Neural cell (in vitro differentiated cells): ENCODE results near the gene EMC10. TPM values are rescaled to one million over a fixed set of nuclear protein-coding genes. Genes with fewer than 3 reads are reported as not detected.

Source experiments
- H2AFZ ChIP-seq: fragments of 200-600, 300-800 bp; sonication (generic), shearing (Covaris generic); 2 replicates; pipeline ENCODE4 v1.6.0; 2014; ENCODE audit warnings: low read depth, mild to moderate bottlenecking, antibody characterized with exemption, low read length, moderate library complexity
- H3F3A ChIP-seq: fragments of 200-600 bp; shearing (Covaris generic); 2 replicates; pipeline ENCODE4 v1.6.1; 2016; ENCODE audit warnings: mild to moderate bottlenecking, moderate library complexity, mixed read lengths, antibody characterized with exemption, low read length; ENCODE audit not compliant: insufficient read depth, poor library complexity, severe bottlenecking
- H3K27ac ChIP-seq: fragments of 200-600, 300-800 bp; sonication (generic), shearing (Covaris generic); 2 replicates; pipeline ENCODE4 v1.5.1; 2014; ENCODE audit warnings: mild to moderate bottlenecking, low read length, moderate library complexity
- H3K27me3 ChIP-seq: fragments of 300-800, 200-600 bp; sonication (generic), shearing (Covaris generic); 2 replicates; pipeline ENCODE4 v1.6.0; 2014; ENCODE audit warnings: mild to moderate bottlenecking, low read depth, low read length, moderate library complexity; ENCODE audit not compliant: insufficient read depth
- H3K36me3 ChIP-seq: fragments of 300-800, 200-600 bp; sonication (generic), shearing (Covaris generic); 2 replicates; pipeline ENCODE4 v1.5.1; 2014; ENCODE audit warnings: mild to moderate bottlenecking, antibody characterized with exemption, low read length, moderate library complexity; ENCODE audit not compliant: insufficient read depth
- H3K4me2 ChIP-seq: fragments of 300-800, 200-600 bp; sonication (generic), shearing (Covaris generic); 2 replicates; pipeline ENCODE4 v1.6.0; 2014; ENCODE audit warnings: mild to moderate bottlenecking, low read length
- H3K4me3 ChIP-seq: fragments of 300-800, 200-600 bp; sonication (generic), shearing (Covaris generic); 2 replicates; pipeline ENCODE4 v1.5.1; 2014; ENCODE audit warnings: mild to moderate bottlenecking, low read length, moderate library complexity
- H3K79me2 ChIP-seq: fragments of 200-600 bp; shearing (Covaris generic); replicated peaks from 2 replicates; pipeline ENCODE4 v1.6.0; 2014; ENCODE audit warnings: mild to moderate bottlenecking, low read length, moderate library complexity; ENCODE audit not compliant: insufficient read depth
- H3K9ac ChIP-seq: fragments of 300-800, 200-600 bp; sonication (generic), shearing (Covaris generic); 2 replicates; pipeline ENCODE4 v1.6.1; 2016; ENCODE audit warnings: mild to moderate bottlenecking, low read length, mixed read lengths
- H3K9me2 ChIP-seq: fragments of 200-600 bp; shearing (Covaris generic); 2 replicates; pipeline ENCODE4 v1.6.1; 2016; ENCODE audit warnings: mild to moderate bottlenecking, low read length, mixed read lengths; ENCODE audit not compliant: insufficient read depth
- H3K9me3 ChIP-seq: fragments of 200-600, 300-800 bp; sonication (generic), shearing (Covaris generic); 2 replicates; pipeline ENCODE4 v1.6.1; 2016; ENCODE audit warnings: mild to moderate bottlenecking, mixed run types, low read length, moderate library complexity, mixed read lengths
- H4K20me1 ChIP-seq: fragments of 200-600 bp; shearing (Covaris generic); 2 replicates; pipeline ENCODE4 v1.6.1; 2016; ENCODE audit warnings: mild to moderate bottlenecking, mixed run types; ENCODE audit not compliant: insufficient read depth
- EP300 ChIP-seq: fragments of 450-650 bp; conservative IDR thresholded peaks from 2 replicates; pipeline ENCODE4 v1.6.1; 2014; ENCODE audit warnings: antibody characterized with exemption, mild to moderate bottlenecking, moderate library complexity; ENCODE audit not compliant: poor library complexity, severe bottlenecking
- EZH2 ChIP-seq: fragments of 200-600, 300-800 bp; shearing (Covaris generic), sonication (generic); IDR thresholded peaks from 2 replicates; pipeline ENCODE4 v1.6.1; 2014; ENCODE audit warnings: antibody characterized with exemption, low read length, borderline replicate concordance, mild to moderate bottlenecking; ENCODE audit not compliant: insufficient read depth, poor library complexity, severe bottlenecking
- MXI1 ChIP-seq: fragments of 450-650 bp; conservative IDR thresholded peaks from 2 replicates; pipeline ENCODE4 v1.6.1; 2014; ENCODE audit warnings: antibody characterized with exemption, mild to moderate bottlenecking; ENCODE audit not compliant: poor library complexity, severe bottlenecking
- POLR2AphosphoS5 ChIP-seq: IDR thresholded peaks from 2 replicates; pipeline ENCODE4 v1.6.1; 2012
- RAD21 ChIP-seq: fragments of 450-650 bp; conservative IDR thresholded peaks from 2 replicates; pipeline ENCODE4 v1.6.1; 2014; ENCODE audit warnings: antibody characterized with exemption, mild to moderate bottlenecking, moderate library complexity
- REST ChIP-seq: IDR thresholded peaks from 2 replicates; pipeline ENCODE4 v1.6.1; 2012; ENCODE audit warnings: borderline replicate concordance
- SMC3 ChIP-seq: fragments of 450-650 bp; conservative IDR thresholded peaks from 2 replicates; pipeline ENCODE4 v1.6.1; 2014; ENCODE audit warnings: antibody characterized with exemption, mild to moderate bottlenecking, moderate library complexity; ENCODE audit not compliant: poor library complexity
- TAF1 ChIP-seq: IDR thresholded peaks from 2 replicates; pipeline ENCODE4 v1.6.1; 2012; ENCODE audit warnings: low read depth
- polyA plus RNA-seq: library from polyadenylated mRNA; depleted of rRNA; stranded (reverse); fragments of >200 nt; gene quantifications from 2 replicates; pipeline ENCODE4 v1.2.3, GENCODE V29; 2014
- TF ChIP-seq, protein P1 (sequence below): fragments of 450-650 bp; IDR thresholded peaks from 2 replicates; pipeline ENCODE4 v1.5.1; 2014; ENCODE audit warnings: antibody characterized with exemption, mild to moderate bottlenecking, moderate library complexity; ENCODE audit not compliant: poor library complexity, severe bottlenecking

Gene EMC10
- polyA plus RNA-seq, 1 donor from 2014 or later: 233 TPM

- TF ChIP-seq EZH2 (no peak), POLR2AphosphoS5 (no peak)
Observed at GRCh38 chr19:50479761-50480251, 3.5 kb downstream of the EMC10 start (continued).

GRCh38 chr19:50480281-50481111 lies 4.2 kb downstream of the EMC10 start:
- Histone ChIP-seq H2AFZ (no peak overlapping the region), H3K27ac (no peak overlapping the region), H3K9ac (no peak overlapping the region), H3K79me2 (peaks cover 21% of the 10 kb centered on the region), H3K9me3 (no peaks in the 10 kb centered on the region), H3K4me3 (no peak overlapping the region), H3F3A (peaks cover 3% of the 10 kb centered on the region), H3K36me3 (no peaks in the 10 kb centered on the region), H3K27me3 (no peaks in the 10 kb centered on the region), H3K4me2 (no peak overlapping the region), H4K20me1 (no peaks in the 10 kb centered on the region), H3K9me2 (no peaks in the 10 kb centered on the region)
- no peak for TF ChIP-seq MXI1
- no peak for TF ChIP-seq SMC3
- no peak for TF ChIP-seq TAF1
- TF ChIP-seq, protein P1, sequence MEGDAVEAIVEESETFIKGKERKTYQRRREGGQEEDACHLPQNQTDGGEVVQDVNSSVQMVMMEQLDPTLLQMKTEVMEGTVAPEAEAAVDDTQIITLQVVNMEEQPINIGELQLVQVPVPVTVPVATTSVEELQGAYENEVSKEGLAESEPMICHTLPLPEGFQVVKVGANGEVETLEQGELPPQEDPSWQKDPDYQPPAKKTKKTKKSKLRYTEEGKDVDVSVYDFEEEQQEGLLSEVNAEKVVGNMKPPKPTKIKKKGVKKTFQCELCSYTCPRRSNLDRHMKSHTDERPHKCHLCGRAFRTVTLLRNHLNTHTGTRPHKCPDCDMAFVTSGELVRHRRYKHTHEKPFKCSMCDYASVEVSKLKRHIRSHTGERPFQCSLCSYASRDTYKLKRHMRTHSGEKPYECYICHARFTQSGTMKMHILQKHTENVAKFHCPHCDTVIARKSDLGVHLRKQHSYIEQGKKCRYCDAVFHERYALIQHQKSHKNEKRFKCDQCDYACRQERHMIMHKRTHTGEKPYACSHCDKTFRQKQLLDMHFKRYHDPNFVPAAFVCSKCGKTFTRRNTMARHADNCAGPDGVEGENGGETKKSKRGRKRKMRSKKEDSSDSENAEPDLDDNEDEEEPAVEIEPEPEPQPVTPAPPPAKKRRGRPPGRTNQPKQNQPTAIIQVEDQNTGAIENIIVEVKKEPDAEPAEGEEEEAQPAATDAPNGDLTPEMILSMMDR: no peak
- no peak for TF ChIP-seq REST
- TF ChIP-seq EP300: no peak
- TF ChIP-seq EZH2: no peak
- TF ChIP-seq POLR2AphosphoS5: no peak
- TF ChIP-seq RAD21: no peak

- H3K4me3 ChIP-seq: no peak overlapping the region
- no peak overlapping the region for H3K4me2 ChIP-seq
- no peaks in the 10 kb centered on the region for H3K27me3 ChIP-seq
- no peaks in the 10 kb centered on the region for H3K36me3 ChIP-seq
- peaks cover 3% of the 10 kb centered on the region for H3F3A ChIP-seq
- no peaks in the 10 kb centered on the region for H4K20me1 ChIP-seq
- no peaks in the 10 kb centered on the region for H3K9me3 ChIP-seq
- H3K27ac ChIP-seq: no peak overlapping the region
- no peaks in the 10 kb centered on the region for H3K9me2 ChIP-seq
- peaks cover 21% of the 10 kb centered on the region for H3K79me2 ChIP-seq
- no peak overlapping the region for H2AFZ ChIP-seq
- H3K9ac ChIP-seq: no peak overlapping the region
- TF ChIP-seq, protein P1: no peak
- TF ChIP-seq EZH2 (no peak), RAD21 (no peak), MXI1 (no peak), REST (no peak), EP300 (no peak), SMC3 (no peak), TAF1 (no peak), POLR2AphosphoS5 (no peak)
Observed at GRCh38 chr19:50481351-50482149, 5.2 kb downstream of the EMC10 start.
